ENCODE data around the gene CD69.

Gene CD69

GRCh38 chr12:9760699-9761418, at the start of gene CD69:
TSS of gene CD69 (minus strand) at chr12:9760901. CDS start at chr12:9760820, 81 bp downstream.
- DNase-seq, result no peak

DNA sequence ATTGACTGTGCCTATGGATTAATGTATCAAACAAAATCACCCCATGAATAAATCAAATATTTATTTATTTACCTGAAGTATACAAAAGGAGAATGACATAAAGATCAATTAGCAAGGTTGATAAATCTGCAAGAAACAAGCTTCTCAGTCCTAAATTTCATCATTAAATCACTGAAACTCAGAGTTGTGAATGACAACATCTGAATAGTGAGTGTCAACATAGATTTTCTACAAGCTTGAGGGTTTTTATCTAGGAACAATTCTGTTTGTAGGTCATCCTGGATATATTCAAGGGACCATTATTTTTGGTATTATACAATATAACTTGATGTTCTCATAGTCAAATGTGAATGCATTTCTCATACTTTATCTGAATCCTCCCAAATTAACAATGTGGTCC, 49.2 kb upstream of the CD69 start:
- DNase-seq, result no peak

- DNase-seq, result no peak
These were observed 48.6 kb upstream of the CD69 start for GRCh38 chr12:9809338-9809737.

- no peak for DNase-seq
These were observed 47.8 kb upstream of the CD69 start for GRCh38 chr12:9808504-9808903.

GRCh38 chr12:9806714-9807113, 46.0 kb upstream of the CD69 start:
- no peak for DNase-seq

GRCh38 chr12:9805883-9806282, 45.2 kb upstream of the CD69 start:
- DNase-seq, result no peak

- DNase-seq, result no peak
These were observed 39.3 kb upstream of the CD69 start for GRCh38 chr12:9799961-9800360.

DNA sequence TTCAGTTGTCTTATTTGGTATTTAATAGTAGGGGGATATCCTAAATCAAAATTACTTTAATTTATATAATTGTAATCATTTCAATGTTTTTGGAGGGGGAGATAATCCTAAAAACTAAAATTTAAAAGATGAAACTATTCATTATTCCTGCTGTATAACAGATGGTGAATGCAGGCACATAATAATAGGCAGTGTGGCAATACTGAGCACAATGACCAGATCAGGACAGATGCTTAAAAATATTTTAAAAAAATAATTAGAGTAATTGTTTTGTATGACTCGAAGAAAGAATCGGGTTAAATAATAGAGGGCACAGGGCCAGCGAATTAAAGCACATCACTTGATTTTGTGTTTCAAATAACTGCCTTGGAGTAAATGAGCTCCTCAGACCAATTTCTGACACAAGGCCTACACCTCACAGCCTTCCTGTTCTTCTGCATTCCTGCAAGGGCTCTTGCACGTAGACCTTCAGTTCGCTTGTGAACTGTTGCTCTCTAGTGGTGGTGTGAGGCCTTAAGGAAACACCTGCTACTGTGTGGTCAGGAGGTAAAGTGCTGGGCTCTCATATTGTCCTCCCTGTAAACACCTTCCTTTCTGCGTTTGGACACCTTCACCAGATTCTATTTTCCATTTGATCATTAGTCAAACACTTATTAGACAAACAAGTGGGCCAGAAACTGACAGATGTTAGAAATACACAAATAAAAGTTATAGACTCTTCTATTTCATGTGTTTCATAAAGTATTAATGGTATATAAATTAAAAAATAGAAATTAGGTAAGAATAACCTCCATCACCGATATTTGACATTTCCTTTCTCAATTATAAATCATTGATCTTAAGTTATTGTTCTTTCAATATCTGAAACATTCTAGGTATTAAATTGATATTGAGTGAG, 37.3 kb upstream of the CD69 start:
- no peak for DNase-seq

- no peak for DNase-seq
These were observed 36.3 kb upstream of the CD69 start for GRCh38 chr12:9796971-9797370.

- no peak for DNase-seq
These were observed 35.6 kb upstream of the CD69 start for GRCh38 chr12:9796346-9796745.

GRCh38 chr12:9795945-9796344, 35.2 kb upstream of the CD69 start:
- no peak for DNase-seq

- DNase-seq, result no peak
These were observed 33.9 kb upstream of the CD69 start for GRCh38 chr12:9794484-9795093.

- DNase-seq, result no peak
These were observed 33.2 kb upstream of the CD69 start for GRCh38 chr12:9793779-9794395.

DNA sequence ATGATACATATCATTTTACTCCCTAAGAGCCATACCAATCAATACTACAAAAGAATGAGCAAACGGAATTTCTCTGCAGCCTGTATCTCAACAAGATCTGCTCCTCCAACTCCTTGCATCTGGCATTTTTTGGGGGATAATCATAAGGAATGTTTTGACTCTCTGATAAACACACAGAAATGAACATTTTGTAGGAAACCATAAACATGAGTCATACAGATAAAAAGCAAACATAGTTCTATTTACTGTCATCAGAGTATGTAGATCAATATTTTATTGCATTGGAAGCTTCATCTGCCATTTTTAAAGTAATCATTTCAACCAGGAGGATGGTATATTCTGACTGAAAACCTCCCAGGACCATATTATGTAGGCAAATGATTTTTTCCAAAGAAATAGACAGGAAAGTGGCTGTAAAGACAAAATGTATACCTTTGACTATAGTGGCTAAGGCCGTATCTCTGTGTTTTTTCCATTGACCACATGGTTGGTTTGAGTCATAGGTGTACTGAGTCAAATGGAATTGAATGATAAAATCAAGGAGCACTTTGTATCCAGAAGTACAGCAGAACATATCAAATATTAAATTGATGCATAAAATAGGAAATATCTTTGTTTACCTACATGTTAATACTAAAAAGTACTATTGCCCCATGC, 32.4 kb upstream of the CD69 start:
- DNase-seq, result no peak

DNA sequence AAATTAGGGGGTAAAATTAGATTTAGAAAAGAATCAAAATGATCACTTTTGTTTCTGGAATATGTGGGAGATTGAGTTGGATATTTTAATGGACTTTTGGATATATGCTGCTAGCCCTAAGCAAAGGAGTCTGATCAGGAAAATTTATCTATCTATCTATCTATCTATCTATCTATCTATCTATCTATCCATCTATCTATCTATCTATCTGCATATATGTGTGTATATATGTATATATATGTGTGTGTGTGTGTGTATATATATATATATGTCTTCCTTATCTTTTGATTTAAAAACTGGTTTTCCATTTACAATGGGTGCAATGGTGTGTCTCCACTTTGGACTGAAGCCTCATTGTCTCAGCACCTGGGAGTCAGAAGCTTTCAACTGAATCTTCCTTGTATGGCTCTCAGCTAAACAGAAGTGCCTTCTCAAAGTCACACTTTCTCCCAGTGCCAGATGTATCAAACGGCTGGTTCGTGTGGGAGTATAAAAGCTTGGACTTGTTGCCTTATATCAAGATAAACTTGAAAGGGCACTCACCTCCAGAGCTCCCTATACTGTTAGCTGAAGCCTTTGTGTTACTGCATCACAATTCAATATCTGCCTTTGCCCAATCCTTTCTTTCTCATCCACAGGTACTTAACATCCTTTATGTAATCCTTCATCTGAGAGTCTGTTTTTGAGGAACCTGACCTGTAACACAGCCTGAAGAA, 31.6 kb upstream of the CD69 start:
- DNase-seq, result no peak

DNA sequence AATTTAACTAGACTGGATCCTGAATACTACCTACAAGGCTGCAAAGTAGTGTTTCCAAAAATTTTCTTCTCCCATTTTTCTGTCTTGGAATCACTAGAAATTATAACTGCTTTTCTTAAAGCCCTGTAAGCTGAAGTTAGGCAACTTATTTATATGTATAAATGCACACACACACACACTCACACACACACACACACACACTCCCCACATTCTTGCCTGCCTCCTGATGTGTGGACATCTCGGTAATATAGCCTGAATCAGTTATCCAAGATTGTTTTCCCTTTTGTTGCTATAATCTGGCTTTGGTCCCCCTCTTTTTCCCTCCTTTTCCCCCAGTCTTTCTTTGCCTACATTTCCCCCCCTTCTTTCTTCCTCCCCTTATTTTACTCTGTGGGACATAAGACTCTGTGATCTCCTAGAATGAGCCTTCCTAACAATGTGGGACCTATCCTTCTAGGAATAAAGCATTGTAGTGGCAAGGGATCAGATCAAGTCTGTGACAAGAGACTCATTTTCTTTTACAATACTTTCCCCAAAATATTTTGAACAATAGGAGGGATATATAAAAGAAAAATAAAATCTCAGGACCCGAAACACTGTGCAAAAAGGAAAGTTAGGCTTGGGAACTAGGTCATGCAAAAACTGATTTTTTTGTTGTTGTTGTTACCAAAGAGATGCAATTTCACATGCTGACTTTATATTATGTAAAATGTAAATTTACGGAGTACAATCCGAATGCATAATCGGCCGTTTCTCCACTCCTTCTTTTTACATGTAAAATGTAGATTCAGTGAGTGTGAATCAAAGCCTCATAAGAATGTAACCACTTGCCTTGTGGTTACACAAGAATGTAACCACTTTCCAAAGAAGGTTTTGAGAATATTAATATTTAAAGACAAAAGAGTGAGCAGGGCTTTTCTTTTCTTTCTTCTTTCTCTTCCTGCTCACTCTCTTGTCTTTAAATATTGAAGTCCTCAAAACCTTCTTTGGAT, 26.3 kb upstream of the CD69 start:
- DNase-seq, result no peak

- DNase-seq, result no peak
These were observed 24.1 kb upstream of the CD69 start for GRCh38 chr12:9784816-9785215.

GRCh38 chr12:9784326-9784725, 23.6 kb upstream of the CD69 start:
- DNase-seq, result no peak

DNA sequence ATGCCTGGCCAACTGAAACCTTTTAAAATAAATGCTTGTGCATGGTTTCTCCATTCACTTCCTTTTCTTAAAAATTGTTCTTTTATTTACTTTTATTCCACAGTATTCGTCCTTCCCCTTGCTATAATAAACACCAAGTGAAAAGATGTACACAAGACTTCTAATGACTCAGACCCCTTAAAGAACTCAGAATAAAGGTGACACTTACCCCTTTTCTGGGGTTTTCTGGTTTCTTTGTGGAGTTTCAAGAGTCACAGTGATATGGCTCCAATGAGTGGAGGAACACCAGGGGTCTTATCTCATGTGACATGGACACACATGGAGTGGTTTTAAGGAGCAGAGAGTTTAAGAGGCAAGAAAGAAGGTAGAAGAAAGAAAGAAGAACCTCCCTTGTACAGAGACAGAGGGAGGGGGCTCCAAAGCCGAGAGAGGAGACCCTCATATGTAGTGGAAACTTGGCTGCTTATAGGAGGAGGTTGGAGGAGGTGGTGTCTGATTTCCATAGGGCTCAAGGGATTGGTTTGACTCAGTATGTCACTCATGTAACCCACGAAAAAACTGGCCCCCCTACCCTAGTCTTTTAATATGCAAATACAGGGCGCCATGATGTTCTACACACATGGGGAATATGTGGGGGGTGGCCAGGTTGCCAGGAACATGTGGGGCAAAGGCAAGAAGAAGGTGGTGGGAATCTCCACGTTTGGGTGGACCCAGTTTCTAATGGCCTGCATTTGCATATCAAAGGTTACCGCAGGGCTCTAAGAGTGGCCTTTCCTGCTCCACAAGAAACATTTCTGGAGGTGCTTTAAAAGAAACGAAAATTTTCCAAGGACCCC, 22.1 kb upstream of the CD69 start:
- no peak for DNase-seq

- no peak for DNase-seq
These were observed 20.7 kb upstream of the CD69 start for GRCh38 chr12:9781360-9781759.

Data from femur (tissue), 1 donor.